Measurements from ENCODE around the gene PPP1R9B.

GRCh38 chr17:50174444-50174843 is 24.0 kb upstream of the PPP1R9B start:
- TF ChIP-seq, protein P1, sequence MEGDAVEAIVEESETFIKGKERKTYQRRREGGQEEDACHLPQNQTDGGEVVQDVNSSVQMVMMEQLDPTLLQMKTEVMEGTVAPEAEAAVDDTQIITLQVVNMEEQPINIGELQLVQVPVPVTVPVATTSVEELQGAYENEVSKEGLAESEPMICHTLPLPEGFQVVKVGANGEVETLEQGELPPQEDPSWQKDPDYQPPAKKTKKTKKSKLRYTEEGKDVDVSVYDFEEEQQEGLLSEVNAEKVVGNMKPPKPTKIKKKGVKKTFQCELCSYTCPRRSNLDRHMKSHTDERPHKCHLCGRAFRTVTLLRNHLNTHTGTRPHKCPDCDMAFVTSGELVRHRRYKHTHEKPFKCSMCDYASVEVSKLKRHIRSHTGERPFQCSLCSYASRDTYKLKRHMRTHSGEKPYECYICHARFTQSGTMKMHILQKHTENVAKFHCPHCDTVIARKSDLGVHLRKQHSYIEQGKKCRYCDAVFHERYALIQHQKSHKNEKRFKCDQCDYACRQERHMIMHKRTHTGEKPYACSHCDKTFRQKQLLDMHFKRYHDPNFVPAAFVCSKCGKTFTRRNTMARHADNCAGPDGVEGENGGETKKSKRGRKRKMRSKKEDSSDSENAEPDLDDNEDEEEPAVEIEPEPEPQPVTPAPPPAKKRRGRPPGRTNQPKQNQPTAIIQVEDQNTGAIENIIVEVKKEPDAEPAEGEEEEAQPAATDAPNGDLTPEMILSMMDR (IDR thresholded peaks at IDR 0.05; ENCODE audit: insufficient read depth, low read depth, low read length) = no peak
- TF ChIP-seq EZH2 (IDR thresholded peaks at IDR 0.05; ENCODE audit: insufficient read depth, low read length) = no peak

Data from astrocyte (in vitro differentiated cells and primary cell).